Inflammatory macrophage treated with lipopolysaccharide for 1 hour (primary cell): ENCODE data around the gene NKAIN2.
"Not testable (repeated sequence)": the region's sequence is repeated elsewhere in the genome, so short reads cannot be mapped to it uniquely, and the experiment has no call there.

Experiments used
- DNase-seq, 2 donors: peaks; one replicate each; pipeline ENCODE4 v3.0.0-alpha.2; 2020 to 2022

The NKAIN2 gene

DNA sequence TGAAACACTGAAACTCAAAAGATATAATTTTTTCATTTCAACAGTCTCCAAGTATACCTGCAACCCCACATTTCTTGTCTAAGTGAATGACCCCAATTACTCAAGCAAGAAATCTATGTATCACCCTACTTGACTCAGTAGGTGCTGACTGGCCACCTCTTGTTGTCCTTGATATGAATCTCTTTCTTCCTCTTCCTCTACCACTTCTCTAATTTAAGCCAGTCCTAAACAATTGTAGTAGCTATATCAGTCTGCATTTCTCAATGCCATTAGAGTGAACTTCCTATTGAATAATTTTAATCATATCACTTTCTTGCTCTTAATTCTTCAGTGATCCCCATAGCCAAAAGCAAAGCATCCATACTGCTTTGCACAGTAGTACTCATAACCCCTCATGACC is 93.2 kb downstream of the NKAIN2 start:
- DNase-seq = no peak

DNA sequence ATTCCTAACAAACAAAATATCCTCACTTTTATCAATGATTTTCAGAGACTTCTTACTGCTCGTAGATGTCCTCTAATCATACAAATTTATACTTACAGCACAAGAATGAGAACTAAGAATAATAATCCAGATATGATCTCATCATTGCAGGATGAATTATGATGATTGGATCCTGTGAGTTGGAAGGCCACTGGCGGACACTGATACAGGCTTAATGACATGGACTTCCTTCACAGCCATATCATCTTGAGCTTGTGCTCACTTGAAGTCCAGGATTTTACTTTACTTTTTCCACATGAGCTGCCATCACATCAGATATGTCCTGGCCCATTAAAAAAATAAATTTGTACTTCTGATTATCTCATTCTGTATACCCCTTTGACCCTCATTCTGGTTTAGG is 94.3 kb downstream of the NKAIN2 start:
- no peak for DNase-seq

DNA sequence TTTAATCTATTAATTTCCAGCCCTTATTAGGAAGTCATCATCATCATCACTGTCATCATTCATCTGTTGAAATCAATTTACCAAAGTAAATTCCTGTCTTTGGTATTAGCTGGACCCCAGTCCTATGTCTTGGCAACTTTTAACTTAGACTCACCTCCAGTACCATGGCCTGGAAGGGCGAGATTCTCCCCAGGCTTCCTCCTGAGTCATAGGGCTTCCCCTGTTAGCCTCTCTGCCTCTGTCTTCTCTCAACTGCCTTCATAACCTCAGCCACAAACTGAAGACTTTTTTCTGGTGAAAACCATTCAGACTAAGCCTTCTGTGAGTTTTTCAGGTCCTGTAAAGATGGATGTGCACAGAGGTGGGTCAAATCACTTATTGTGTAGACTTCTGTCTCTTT is 95.0 kb downstream of the NKAIN2 start:
- DNase-seq = no peak

DNA sequence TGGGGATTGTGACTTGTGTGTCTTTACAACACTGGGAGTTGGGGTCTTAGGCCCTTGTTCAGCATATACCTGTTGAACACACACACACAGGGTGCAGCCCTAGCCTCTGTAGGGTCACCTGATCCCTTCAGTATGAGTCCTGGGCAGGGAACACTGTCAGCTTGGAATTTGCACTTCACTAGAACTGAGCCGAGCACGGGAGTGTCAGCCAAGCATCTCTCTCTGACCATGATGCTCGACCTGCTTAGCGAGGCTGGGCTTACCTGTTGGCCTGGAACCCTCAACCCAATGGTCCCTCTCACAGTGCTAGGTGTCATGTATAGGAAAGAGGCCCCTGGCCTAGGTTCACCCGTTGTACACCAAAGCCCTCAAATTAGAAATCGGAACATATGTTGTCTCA is 96.1 kb downstream of the NKAIN2 start:
- DNase-seq = no peak

DNA sequence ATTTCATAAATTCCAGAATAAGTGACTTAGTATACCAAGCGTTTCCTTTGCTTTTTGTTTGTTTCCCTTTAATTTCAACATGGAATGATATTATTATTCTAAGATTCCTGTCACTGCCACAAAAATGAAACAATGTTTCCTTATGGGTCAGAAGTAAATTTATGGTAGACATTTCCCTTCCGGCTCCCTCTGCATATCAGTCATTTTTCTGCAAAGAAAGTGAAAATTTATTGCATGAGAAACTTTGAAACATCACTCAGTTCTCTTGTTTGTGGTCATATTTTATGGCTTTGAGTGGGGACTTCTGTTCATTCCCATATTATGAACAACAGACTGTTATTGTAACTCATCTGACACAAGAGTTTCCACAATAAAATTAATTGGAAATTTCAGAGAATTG is 97.8 kb downstream of the NKAIN2 start:
- no peak for DNase-seq

DNA sequence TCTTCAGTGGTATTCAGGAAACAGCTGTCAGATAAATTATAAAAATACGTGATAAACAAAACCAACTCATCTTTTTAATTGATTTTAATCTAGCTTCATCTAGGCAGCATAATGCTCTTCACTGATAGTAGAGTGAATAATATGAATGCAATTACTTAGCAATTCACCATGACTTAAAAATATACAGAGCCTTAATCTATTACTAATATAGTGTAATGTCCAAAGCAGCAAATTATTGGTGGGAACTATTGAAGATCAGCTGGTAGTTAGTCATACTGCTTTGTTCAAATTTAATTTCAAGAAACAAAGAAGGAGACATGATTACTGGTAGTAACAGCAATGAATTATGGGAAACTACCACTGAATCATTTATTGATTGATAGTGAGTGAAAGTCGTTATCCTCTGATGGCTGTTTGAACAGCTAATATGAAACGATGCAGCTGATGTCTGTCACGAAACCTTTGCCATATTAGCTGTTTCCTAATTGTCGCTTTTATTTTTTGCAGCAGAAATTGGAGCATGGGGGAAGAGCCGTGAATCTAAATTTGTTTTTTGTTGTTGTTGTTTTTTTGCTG is 99.2 kb downstream of the NKAIN2 start:
- DNase-seq = no peak

DNA sequence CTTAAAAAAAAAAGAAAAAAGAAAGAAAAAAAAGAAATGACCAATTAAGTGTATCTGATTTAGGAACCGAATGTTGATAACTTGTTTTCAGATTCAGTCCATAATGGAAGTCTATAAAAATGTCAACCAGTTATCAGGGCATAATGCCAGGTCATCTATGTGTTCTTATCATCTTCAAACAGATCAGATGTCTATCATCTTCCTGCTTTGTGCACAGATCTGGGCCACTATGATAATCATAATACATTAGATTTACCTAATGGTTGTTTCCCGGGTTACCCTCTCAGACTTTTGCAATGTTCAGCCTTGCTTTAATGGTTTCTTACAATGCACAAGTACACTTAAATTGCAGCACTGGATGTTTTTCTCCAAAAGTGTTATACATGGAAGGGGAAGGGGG is 100.6 kb downstream of the NKAIN2 start:
- no peak for DNase-seq

DNA sequence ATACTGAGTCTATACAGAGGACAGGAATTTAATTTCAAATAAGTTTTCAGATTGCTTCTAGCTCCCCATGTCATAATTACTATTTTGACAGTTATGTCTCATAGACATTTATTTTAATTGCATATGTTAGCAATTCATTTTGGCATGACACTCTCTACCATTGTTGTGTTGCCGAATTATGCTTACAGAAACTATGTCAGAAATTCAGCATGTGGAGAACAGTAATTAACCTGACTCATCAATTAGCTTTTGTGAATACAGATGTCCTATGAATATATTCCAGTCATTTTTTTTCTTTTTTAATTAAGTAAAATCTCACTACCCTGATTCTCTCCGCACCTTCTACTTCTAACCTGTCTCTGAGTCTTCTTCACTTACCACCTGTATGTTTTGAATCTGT is 105.1 kb downstream of the NKAIN2 start:
- no peak for DNase-seq

DNA sequence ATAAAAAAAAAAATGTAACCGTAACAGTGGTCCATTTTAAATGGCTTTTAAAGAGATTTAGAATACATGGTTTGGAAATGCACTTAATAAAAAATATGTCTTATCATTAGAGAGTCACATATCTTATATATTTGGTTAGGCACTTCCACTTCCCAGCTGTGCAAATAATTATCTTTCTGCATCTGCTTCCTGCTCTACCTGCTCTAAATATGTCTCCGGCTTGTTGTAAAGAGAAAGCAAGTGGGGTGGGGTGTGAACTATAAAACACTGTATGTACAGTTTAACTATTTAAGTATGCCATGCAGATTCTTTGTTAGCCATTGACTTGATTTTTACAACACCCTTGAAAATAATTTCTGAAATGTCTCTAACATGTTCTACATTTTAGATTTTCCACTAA is 106.3 kb downstream of the NKAIN2 start:
- DNase-seq = no peak

DNA sequence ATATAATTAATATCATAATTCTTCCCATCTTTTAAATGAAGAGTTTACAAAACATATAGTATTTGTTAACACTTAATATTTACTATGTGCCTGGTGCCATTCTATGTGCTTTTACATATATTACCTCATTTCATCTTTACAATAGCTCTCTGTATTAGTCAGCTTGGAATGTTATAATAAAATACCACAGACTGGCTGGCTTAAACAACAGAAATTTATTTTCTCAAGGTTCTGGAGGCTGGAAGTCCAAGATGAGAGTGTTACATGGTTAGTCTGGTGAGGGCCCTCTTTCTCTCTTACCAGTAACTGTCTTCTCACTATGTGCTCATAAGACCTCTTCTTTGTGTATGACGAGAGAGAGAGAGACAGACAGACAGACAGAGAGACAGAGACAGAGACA is 110.2 kb downstream of the NKAIN2 start:
- no peak for DNase-seq

DNA sequence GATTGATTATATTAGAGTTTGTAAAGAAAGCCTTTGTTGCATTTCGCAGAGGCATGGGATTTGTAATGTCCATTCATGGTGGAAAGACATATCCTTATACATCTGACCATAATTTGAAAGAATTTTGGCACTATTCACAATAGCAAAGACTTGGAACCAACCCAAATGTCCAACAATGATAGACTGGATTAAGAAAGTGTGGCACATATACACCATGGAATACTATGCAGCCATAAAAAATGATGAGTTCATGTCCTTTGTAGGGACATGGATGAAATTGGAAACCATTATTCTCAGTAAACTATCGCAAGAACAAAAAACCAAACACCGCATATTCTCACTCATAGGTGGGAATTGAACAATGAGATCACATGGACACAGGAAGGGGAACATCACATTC is 119.7 kb downstream of the NKAIN2 start:
- DNase-seq = not testable (repeated sequence)

DNA sequence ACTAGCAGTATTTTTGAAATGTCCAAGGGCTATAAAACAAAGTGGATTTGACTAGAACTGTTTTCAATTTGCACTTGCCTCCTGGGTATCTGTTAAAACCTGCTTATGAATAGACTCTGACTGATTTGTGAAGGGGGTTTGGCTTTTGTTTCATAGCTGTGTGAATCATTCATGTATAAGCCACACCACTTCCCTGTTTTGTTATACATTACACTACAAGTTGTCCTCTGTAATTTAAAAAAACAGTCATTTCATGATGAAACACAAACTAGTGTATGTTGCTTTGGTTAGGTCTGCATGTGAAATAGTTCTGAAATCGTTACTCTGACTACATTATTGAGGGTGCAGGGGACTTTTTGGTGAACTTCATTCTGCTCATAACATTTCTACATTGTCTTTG is 121.7 kb downstream of the NKAIN2 start:
- peak; percentile 1 to 15 for DNase-seq

DNA sequence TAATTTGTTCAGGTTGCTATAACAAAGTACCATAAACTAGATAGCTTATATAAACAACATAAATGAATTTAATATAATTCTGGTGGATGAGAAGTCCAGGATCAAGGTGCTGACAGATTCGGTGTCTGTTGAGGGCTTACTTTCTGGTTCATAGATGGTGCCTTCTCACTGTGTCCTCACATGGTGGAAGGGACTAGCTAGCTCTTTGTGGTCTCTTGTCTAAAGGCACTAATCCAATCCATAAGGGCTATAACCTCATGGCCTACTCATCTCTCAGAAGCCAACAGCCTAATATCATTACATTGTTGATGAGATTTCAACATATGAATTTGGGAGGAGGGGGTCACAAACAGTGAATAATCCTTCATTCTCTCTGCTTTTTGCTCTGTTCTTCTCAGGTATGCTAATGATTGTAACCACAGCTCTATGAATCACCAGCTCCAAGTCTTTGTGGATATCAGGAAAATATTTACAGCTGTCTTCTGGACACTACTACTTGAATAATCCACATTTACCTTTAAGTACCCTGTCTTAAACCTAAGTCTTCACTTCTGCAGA is 122.3 kb downstream of the NKAIN2 start:
- DNase-seq = no peak

DNA sequence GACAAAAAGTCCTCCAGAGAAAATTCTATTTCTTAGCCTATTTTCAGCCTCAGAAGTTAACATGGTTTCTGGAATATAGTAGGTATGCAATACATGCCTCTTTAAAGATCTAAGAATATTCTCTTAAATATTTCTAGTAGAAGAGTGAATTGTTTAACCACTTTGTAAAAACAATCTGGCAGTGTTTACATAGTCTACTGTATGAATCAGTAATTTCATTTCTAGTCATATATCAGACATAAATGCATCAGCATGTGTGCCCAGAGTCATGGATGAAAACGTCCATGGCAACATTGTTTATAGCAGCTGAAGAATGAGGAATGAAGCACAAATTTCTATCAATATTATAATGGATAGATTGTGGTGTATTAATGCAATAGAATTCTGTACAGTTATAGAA is 124.9 kb downstream of the NKAIN2 start:
- DNase-seq = no peak

DNA sequence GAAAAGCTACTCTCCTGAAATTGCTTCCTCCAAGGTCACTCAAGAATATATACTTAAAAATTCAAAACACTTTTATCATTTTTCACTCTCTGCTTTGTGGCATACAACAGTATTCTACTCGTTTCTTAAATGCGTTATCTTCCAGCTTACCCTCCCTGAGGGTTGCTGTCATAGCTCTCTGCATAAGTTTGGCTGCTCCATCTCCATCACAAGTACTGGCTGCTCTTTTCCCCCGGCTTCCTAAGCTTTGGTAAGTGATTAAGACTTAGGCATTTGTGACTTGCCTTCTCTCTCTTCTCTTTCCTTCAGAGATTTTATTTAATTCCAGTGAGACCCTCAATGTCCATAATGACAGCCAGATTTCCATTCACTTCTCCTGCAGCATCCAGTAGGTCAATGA is 128.3 kb downstream of the NKAIN2 start:
- DNase-seq = no peak

DNA sequence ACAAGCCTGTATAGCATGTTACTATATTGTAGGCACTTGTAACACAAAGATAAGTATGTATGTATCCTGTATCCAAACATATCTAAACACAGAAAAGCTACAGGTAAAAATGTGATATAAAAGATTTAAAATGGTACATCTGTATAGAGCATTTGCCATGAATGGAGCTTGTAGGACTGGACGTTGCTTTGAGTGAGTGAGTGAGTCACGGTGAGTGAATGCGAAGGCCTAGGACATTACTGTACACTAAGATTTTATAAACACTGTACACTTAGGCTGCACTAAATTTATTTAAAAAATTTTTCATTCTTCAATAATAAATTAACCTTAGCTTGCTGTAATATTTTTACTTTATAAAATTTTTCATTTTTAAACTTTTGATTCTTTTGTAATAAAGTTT is 136.9 kb downstream of the NKAIN2 start:
- no peak for DNase-seq

DNA sequence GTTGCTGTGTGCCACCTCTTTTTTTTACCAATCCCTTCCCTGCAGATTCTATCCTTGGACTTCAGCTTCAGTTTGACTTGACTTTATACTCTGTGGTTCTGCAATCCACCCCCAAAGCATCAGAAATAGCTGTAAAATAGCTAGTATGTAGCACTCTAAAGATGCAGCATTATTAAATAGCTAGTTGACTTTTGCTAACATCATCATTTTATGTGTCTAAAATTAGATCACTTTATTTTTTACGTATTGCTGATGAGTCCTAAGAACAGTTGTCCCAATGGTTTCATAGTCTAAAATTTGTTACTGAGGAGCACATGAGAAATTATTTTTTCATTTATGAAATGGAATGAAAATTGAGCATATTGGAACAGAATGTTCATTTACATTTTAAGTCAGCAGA is 138.2 kb downstream of the NKAIN2 start:
- DNase-seq = no peak

DNA sequence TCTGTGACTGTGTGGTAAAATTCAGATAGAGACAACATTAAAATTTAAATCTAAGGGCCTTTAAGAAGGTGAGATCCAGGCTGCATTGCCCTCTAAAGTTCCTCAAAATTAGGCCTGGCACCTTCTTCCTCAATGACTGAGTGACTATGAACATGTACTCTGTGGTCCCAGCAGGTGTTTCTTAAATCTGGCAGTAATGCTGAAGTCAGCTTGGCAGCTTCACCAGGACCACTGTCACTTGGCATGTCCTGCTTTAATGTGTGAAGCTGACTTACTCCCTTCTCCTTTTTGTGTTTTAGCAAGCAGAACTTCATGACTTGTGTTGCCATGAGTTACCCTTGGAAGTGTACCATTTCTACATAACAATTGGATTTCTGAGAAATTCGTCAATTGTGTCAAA is 141.7 kb downstream of the NKAIN2 start:
- DNase-seq = no peak

DNA sequence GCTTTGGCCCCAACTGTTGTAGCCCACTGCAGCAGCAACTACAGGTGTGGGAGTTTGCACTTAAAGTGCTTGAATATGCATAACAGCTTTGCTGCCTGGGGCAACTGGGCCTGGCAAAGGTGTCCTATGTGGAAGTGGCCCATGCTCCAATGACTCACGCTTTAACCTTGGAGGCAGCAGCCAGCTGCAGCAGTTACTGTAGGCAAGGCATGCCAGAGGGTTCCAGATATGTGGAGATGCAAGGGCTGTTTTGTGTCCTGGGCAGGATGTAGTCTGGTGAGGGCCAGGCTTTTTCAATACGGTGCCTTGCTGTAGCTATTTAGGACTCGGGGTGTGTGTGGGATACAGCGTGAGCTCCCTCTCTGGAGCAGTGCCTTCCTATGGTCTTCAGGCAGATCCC is 150.3 kb downstream of the NKAIN2 start:
- no peak for DNase-seq

DNA sequence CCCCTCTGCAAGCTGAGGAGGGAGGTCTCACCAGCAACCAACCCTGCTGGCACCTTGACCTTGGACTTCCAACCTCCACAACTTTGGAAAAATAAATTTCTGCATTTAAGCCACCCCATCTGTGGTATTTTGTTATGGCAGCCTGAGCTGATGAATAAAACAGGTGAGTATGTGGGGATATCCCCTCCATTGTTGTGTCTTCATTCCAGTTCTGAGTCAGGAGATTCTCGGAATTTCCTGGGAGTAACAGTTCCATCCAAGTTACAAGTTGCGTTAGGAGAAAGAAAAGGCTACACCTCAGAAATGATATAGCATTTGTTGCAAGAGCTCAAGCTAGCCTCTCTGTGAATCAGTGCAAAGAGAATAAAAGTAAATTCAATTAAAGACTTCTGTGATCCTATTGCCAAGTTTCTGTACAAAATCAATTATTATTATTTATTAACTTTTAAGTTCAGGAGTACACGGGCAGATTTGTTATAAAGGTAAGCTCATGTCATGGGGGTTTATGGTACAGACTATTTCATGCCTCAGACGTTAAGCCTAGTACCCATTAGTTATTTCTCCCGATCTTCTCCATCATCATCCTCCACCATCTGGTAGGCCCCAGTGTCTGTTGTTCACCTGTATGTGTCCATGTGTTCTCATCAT is 153.0 kb downstream of the NKAIN2 start:
- no peak for DNase-seq

DNA sequence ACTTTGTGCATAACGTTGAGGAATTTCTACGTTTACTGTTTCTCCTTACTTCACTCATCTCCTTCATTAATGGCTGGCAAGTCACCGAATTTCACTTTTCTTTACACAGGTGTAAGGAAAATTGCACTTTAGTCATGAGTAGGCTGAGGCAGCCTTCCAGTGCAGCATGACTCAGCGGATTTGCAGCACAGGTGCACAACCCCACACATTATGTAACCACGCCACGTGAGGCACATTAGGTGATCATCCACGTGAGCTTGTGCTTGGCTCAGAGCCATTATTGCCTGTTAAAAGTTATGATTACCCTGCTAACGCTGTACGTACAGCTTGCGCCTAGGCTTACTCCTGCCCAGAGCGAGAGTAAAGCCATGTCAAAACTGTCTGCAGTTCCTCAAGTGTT is 158.8 kb downstream of the NKAIN2 start:
- no peak for DNase-seq

DNA sequence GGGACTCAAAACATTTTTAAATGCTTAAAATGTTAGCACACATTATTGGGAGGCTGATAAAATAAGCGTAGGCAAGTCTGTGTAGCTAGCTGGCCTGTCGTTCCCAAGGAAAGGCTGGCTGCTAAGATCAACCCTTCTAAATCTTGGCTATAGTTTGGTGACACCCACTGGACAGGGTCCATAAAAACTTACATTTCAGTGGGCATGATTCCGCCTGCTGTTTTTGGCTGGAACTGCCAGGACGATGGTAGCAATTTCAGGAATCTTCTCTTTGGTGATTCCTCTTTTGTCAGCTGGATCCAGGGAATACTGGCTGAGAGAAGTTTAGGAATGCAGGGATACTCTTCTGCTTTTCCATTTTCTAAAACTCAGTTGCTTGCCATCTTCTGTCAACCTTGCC is 162.2 kb downstream of the NKAIN2 start:
- no peak for DNase-seq

DNA sequence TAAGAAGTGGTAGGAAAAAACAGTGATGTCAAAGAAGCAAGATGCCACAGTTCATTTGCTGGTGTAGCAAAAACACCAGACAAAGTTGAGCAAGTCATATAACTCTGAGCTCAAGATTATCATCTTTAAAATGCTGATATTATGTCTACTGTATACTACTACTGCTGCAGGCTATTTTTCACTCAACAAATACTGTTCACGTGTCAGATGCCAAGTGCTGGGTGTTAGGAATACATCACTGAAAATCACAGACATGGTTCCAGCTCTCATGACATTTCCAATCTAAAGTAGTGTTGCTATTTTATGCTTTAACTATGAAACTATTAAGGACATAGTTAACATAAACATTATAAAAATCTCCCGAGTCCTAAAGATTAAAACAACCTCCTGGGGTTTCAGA is 163.0 kb downstream of the NKAIN2 start:
- DNase-seq = no peak

DNA sequence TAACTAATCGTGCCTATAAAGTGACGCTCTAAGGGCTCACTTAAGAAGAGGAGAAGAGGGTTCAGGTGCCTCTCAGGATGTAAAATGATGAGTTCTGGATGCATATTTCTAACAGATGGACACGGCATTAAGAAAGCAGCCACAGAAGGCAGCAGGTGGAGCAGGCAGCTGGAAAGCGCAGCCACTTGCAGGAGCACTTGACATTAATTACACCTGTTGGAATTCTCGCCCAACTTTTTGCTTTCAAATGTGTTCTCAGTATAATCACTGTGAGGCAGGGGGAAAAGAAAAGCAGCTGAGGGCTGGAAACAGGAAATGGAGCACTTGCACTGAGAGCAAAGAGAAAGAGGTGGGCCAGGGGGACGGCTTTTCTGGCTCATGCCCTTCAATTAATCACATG is 164.2 kb downstream of the NKAIN2 start:
- DNase-seq = no peak
